Stimulated activated CD4-positive, alpha-beta T cell treated with anti-CD3 and anti-CD28 coated beads, Interleukin-15, amount 100 ng/mL, for 48 hours (primary cell): ENCODE measurements around the gene RMRP.

Experiments
- DNase-seq, 2 donors: peaks; one replicate each; pipeline ENCODE4 v3.0.0-alpha.2; 2020; ENCODE audit warnings: low read depth in 2 of 2

RMRP gene

DNA sequence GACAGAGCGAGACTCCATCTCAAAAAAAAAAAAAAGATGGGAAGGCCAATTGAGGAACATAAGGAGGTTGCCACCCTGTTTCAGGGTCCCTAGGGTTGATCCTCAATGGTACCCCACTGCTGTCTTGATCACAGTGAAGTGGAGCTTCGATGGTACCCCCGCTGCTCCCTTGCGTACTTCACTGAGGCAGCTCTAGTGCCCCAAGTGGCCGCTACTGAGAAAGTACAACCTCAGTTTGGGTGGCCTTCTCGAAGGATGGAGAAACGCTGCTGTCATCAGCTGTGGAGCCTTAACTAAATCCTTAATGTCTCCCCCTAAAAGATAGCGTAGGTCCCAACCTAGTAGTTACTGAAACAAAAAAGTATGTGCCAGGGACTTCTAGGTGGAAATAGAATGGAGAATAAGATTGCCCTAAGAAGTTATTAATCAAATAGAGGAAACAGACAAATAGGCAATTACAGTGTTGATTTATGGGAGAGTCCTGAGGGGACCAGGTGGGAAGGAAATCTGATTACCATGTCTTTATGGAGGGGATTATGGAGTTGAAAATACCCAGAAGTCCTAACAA lies 46.5 kb downstream of the RMRP start:
- DNase-seq: peak; percentile 15 to 48

DNA sequence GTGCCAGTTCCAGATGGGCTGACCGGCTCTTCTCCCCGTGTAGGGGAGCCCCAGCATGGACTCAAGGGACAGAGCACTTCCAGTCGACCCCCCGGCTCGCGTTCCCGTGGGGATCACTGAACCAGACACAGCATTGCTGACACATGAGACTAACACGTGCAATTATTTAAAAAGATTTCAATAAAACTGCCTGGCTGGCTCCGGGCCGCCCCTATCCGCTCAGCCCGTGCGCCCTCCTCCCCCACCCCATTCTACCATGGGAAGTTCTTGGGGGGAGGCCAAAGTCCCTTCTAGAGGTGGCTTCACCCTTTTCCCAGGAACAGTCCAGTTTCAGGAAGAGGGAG lies 48.0 kb downstream of the RMRP start:
- no peak for DNase-seq

DNA sequence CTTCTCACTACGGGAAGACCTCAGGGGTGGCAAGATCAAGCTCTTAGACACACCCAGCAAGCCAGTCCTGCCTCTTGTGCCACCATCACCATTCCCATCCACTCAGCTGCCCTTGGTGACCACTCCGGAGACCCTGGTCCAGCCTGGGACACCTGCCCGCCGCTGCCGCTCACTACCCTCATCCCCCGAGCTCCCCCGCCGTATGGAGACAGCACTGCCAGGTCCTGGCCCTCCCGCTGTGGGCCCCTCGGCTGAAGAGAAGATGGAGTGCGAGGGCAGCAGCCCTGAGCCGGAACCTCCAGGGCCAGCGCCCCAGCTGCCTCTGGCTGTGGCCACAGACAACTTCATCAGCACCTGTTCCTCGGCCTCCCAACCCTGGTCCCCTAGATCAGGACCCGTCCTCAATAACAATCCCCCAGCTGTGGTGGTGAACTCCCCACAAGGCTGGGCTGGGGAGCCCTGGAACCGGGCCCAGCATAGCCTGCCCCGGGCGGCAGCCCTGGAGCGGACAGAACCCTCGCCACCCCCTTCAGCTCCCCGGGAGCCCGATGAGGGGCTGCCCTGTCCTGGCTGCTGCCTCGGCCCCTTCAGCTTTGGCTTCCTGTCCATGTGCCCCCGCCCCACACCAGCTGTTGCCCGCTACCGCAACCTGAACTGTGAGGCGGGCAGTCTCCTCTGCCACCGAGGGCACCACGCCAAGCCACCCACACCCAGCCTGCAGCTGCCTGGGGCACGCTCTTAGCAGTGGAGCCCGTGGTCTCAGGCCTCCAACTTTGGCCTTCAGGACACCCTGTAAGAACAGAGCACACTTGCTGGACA lies 48.6 kb downstream of the RMRP start:
- DNase-seq: no peak

DNA sequence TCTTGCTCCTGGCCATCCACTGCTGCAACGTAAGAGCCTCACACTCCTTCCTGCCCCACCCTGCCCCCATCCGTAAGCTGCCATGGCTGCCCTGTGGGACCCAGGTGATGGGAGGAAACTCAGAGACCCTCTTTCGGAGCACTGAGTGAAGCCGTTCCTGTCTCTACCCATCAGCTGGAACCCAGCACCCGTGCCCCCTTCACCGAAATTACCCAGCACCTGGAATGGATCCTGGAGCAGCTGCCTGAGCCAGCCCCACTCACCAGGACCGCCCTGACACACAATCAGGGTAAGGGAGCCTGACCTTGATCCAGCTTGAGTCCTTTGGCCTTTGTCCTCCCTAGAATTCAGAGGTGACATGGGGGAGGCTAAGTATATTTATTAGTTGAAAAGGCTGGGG lies 49.6 kb downstream of the RMRP start:
- no peak for DNase-seq
